Glomerular visceral epithelial cell (primary cell): Measurements from ENCODE around the gene MACO1.
"Not testable (repeated sequence)": the region's sequence is repeated elsewhere in the genome, so short reads cannot be mapped to it uniquely, and the experiment has no call there.

Source experiments
- DNase-seq: peaks from one replicate; pipeline ENCODE4 v3.0.0-alpha.2; 2016; ENCODE audit errors: extremely low spot score

MACO1 gene

GRCh38 chr1:25456502-25456901, 25.8 kb downstream of the MACO1 start:
- DNase-seq, result no peak

GRCh38 chr1:25458541-25459298, 28.0 kb downstream of the MACO1 start:
- DNase-seq, result no peak

- DNase-seq, result no peak
Measured at GRCh38 chr1:25460020-25460419, 29.3 kb downstream of the MACO1 start.

- not testable (repeated sequence) for DNase-seq
Measured at GRCh38 chr1:25460816-25461215, 30.1 kb downstream of the MACO1 start.

- DNase-seq, result no peak
Measured at GRCh38 chr1:25461849-25462248, 31.2 kb downstream of the MACO1 start.

- DNase-seq, result no peak
Measured at GRCh38 chr1:25462732-25463131, 32.0 kb downstream of the MACO1 start.

- no peak for DNase-seq
Measured at GRCh38 chr1:25467193-25467592, 36.5 kb downstream of the MACO1 start.

GRCh38 chr1:25467616-25468015, 36.9 kb downstream of the MACO1 start:
- no peak for DNase-seq

- no peak for DNase-seq
Measured at GRCh38 chr1:25468033-25468432, 37.3 kb downstream of the MACO1 start.

GRCh38 chr1:25469177-25469576, 38.5 kb downstream of the MACO1 start:
- DNase-seq, result no peak

- DNase-seq, result no peak
Measured at GRCh38 chr1:25472471-25472870, 41.8 kb downstream of the MACO1 start.

GRCh38 chr1:25473653-25474225, 43.0 kb downstream of the MACO1 start:
- DNase-seq, result no peak

GRCh38 chr1:25474439-25475047, 43.8 kb downstream of the MACO1 start:
- DNase-seq, result no peak

- DNase-seq, result no peak
Measured at GRCh38 chr1:25476186-25477097, 45.7 kb downstream of the MACO1 start.

GRCh38 chr1:25477448-25478034, 46.8 kb downstream of the MACO1 start:
- DNase-seq, result peak; percentile 8

GRCh38 chr1:25478633-25479032, 47.9 kb downstream of the MACO1 start:
- no peak for DNase-seq

- no peak for DNase-seq
Measured at GRCh38 chr1:25481625-25482024, 50.9 kb downstream of the MACO1 start.

- no peak for DNase-seq
Measured at GRCh38 chr1:25482211-25482610, 51.5 kb downstream of the MACO1 start.

- DNase-seq, result no peak
Measured at GRCh38 chr1:25484096-25484495, 53.4 kb downstream of the MACO1 start.

GRCh38 chr1:25484533-25484932, 53.8 kb downstream of the MACO1 start:
- no peak for DNase-seq

- DNase-seq, result no peak
Measured at GRCh38 chr1:25485536-25486411, 55.1 kb downstream of the MACO1 start.
